GM23338 (cell line): ENCODE measurements around the gene ARHGEF25. TPM values are rescaled to one million over a fixed set of nuclear protein-coding genes. Genes with fewer than 3 reads are reported as not detected.

Source experiments
- ATAC-seq: fragments of 200-7000 bp; cut with Tn5 transposase; 3 replicates; pipeline ENCODE4 v1.9.1; 2020
- DNase-seq: peaks from one replicate; pipeline ENCODE4 v3.0.0-alpha.2; 2015; ENCODE audit warnings: low spot score
- H2AFZ ChIP-seq: fragments of 200-600 bp; sonication (generic); 2 replicates; pipeline ENCODE4 v1.8.0; 2016; ENCODE audit warnings: antibody characterized with exemption, mild to moderate bottlenecking, moderate library complexity
- H3F3A ChIP-seq: fragments of 200-600 bp; sonication (generic); replicated peaks from 2 replicates; pipeline ENCODE4 v1.8.0; 2017; ENCODE audit warnings: antibody characterized with exemption, mixed run types, low read depth
- H3K27ac ChIP-seq: fragments of 200-600 bp; sonication (generic); 2 replicates; pipeline ENCODE4 v1.6.1; 2016; ENCODE audit warnings: low read depth
- H3K27me3 ChIP-seq: fragments of 200-600 bp; sonication (generic); 2 replicates; pipeline ENCODE4 v1.8.0; 2016; ENCODE audit warnings: mild to moderate bottlenecking, mixed run types, moderate library complexity; ENCODE audit not compliant: insufficient read depth
- H3K36me3 ChIP-seq: fragments of 200-600 bp; sonication (generic); 2 replicates; pipeline ENCODE4 v1.8.0; 2016; ENCODE audit warnings: mild to moderate bottlenecking; ENCODE audit not compliant: insufficient read depth
- H3K4me1 ChIP-seq: fragments of 200-600 bp; sonication (generic); 2 replicates; pipeline ENCODE4 v1.8.0; 2016; ENCODE audit warnings: mild to moderate bottlenecking, moderate library complexity; ENCODE audit not compliant: insufficient read depth
- H3K4me2 ChIP-seq: fragments of 200-600 bp; sonication (generic); 2 replicates; pipeline ENCODE4 v1.7.1; 2017; ENCODE audit warnings: mixed run types
- H3K4me3 ChIP-seq: fragments of 200-600 bp; sonication (generic); 2 replicates; pipeline ENCODE4 v1.6.1; 2016; ENCODE audit warnings: mixed run types
- H3K79me2 ChIP-seq: fragments of 200-600 bp; sonication (generic); replicated peaks from 2 replicates; pipeline ENCODE4 v1.8.0; 2017; ENCODE audit warnings: mild to moderate bottlenecking; ENCODE audit not compliant: insufficient read depth
- H3K9me2 ChIP-seq: fragments of 200-600 bp; sonication (generic); 2 replicates; pipeline ENCODE4 v1.8.0; 2017; ENCODE audit not compliant: insufficient read depth
- H4K20me1 ChIP-seq: fragments of 200-600 bp; sonication (generic); replicated peaks from 2 replicates; pipeline ENCODE4 v1.8.0; 2017; ENCODE audit warnings: mild to moderate bottlenecking; ENCODE audit not compliant: insufficient read depth
- H3K27ac Mint-ChIP-seq: 2 replicates; pipeline ENCODE4 v1.8.0; 2020; ENCODE audit warnings: inconsistent platforms, mild to moderate bottlenecking, moderate library complexity, mixed read lengths
- H3K27me3 Mint-ChIP-seq: 3 replicates; pipeline ENCODE4 v1.8.0; 2022; ENCODE audit warnings: low read depth, mild to moderate bottlenecking, moderate library complexity, mixed read lengths, inconsistent platforms; ENCODE audit not compliant: insufficient read depth, poor library complexity
- H3K36me3 Mint-ChIP-seq: 3 replicates; pipeline ENCODE4 v1.8.0; 2021; ENCODE audit warnings: low read depth, mild to moderate bottlenecking, inconsistent platforms, moderate library complexity, mixed read lengths
- H3K4me1 Mint-ChIP-seq: 3 replicates; pipeline ENCODE4 v1.8.0; 2020; ENCODE audit warnings: mild to moderate bottlenecking, inconsistent platforms, mixed read lengths
- H3K4me3 Mint-ChIP-seq: 3 replicates; pipeline ENCODE4 v1.8.0; 2021; ENCODE audit warnings: moderate library complexity, mild to moderate bottlenecking, inconsistent platforms, mixed read lengths
- H3K9me3 Mint-ChIP-seq: 3 replicates; pipeline ENCODE4 v1.8.0; 2020; ENCODE audit warnings: moderate library complexity, mild to moderate bottlenecking, inconsistent platforms, mixed read lengths
- CREB1 ChIP-seq: fragments of 250-450 bp; sonication (Bioruptor Pico); IDR thresholded peaks from 2 replicates; pipeline ENCODE4 v1.5.0; 2020; ENCODE audit warnings: low read depth, mild to moderate bottlenecking, moderate library complexity
- EZH2 ChIP-seq: fragments of 200-600 bp; sonication (generic); IDR thresholded peaks from one replicate; pipeline ENCODE4 v1.8.0; 2017; ENCODE audit warnings: antibody characterized with exemption, mild to moderate bottlenecking, low read depth; ENCODE audit not compliant: unreplicated experiment
- JUNB ChIP-seq: IDR thresholded peaks from one replicate; pipeline ENCODE4 v1.6.1; 2016; ENCODE audit warnings: antibody characterized with exemption; ENCODE audit not compliant: unreplicated experiment
- NANOG ChIP-seq: IDR thresholded peaks from 2 replicates; pipeline ENCODE4 v1.6.1; 2016; ENCODE audit warnings: antibody characterized with exemption, borderline replicate concordance
- REST ChIP-seq: IDR thresholded peaks from one replicate; pipeline ENCODE4 v1.6.1; 2018; ENCODE audit warnings: antibody characterized with exemption; ENCODE audit not compliant: unreplicated experiment
- STAT1 ChIP-seq: IDR thresholded peaks from one replicate; pipeline ENCODE4 v1.6.1; 2016; ENCODE audit warnings: antibody characterized with exemption; ENCODE audit not compliant: unreplicated experiment
- polyA plus RNA-seq: library from polyadenylated mRNA; unstranded; fragments of >200 nt; fragmentation: Nextera tagmentation; extraction: Ambion mirVana; gene quantifications from 2 replicates; pipeline ENCODE4 v1.2.1, GENCODE V29; 2016
- total RNA-seq: library from RNA; depleted of rRNA; stranded (reverse); fragments of >200 nt; shearing (Covaris generic); gene quantifications from 2 replicates; pipeline ENCODE4 v1.2.3, GENCODE V29; 2014
- TF ChIP-seq, protein P1 (sequence below): fragments of 250-450 bp; sonication (Bioruptor Pico); IDR thresholded peaks from 2 replicates; pipeline ENCODE4 v1.5.0; 2020; ENCODE audit warnings: mild to moderate bottlenecking, moderate library complexity
- TF ChIP-seq, protein P2 (sequence below): IDR thresholded peaks from 2 replicates; pipeline ENCODE4 v1.6.1; 2016; ENCODE audit warnings: antibody characterized with exemption

Gene ARHGEF25
- total and polyA plus RNA-seq, 2 experiments from 2014 or later, result 0.53 to 10.2 TPM

GRCh38 chr12:57622293-57623245 lies 11.3 kb downstream of the ARHGEF25 start:
- Histone ChIP-seq H3K4me1 (peaks cover 24% of the 10 kb centered on the region), H3K27me3 (peaks cover 100% of the 10 kb centered on the region), H3F3A (0 out of 2 replicates have a peak, but pooled peaks cover 13% of the 10 kb centered on the region), H3K79me2 (no peaks in the 10 kb centered on the region), H2AFZ (no peak overlapping the region), H3K9me2 (no peaks in the 10 kb centered on the region), H4K20me1 (peaks cover 8% of the 10 kb centered on the region), H3K27ac (no peak overlapping the region), H3K36me3 (no peaks in the 10 kb centered on the region; the same call in 1 of the 2 replicates), H3K4me2 (peak overlapping the region; percentile 87; the same call in 1 of the 2 replicates), H3K4me3 (no peak overlapping the region)
- TF ChIP-seq CREB1 (CRISPR knock-in tag) (no peak), JUNB (no peak), EZH2 (peak; percentile 11)
- Mint-ChIP-seq H3K9me3 (no peaks in the 10 kb centered on the region), H3K4me1 (peaks cover 31% of the 10 kb centered on the region), H3K27ac (no peak overlapping the region), H3K36me3 (peaks cover 2% of the 10 kb centered on the region; the same call in 1 of the 3 replicates), H3K27me3 (peaks cover 100% of the 10 kb centered on the region), H3K4me3 (peak overlapping the region; percentile 71)
- ATAC-seq (no peak), DNase-seq (no peak)

DNA sequence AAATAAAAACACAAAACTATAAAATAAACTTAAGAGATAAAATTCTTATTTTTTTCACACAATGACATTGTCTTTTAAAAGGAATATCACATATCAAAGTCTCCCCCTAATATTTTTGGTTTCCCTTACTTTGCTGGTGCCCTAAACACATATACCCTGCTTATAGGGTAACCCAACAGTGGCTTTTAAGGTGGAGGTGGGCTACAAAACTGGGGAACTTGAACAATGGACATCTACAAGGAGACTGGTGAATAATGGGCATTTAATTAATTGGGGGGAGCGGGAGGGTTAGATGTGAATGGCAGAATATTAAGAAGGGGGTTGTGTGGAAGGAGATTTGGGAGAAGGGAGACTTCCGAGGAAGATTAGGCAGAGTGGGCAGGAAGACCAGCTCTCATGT lies 12.2 kb downstream of the ARHGEF25 start:
- no peak overlapping the region for H3K27ac Mint-ChIP-seq
- Histone ChIP-seq H3K79me2 (no peaks in the 10 kb centered on the region), H4K20me1 (peaks cover 8% of the 10 kb centered on the region), H3K27me3 (peaks cover 100% of the 10 kb centered on the region), H3K4me1 (peaks cover 30% of the 10 kb centered on the region), H3K36me3 (no peaks in the 10 kb centered on the region; the same call in 1 of the 2 replicates), H3K4me3 (no peak overlapping the region), H2AFZ (no peak overlapping the region), H3F3A (0 out of 2 replicates have a peak, but pooled peaks cover 13% of the 10 kb centered on the region), H3K4me2 (no peak overlapping the region), H3K27ac (no peak overlapping the region), H3K9me2 (no peaks in the 10 kb centered on the region)
- H3K4me1 Mint-ChIP-seq, result peaks cover 37% of the 10 kb centered on the region
- H3K36me3 Mint-ChIP-seq, result peaks cover 2% of the 10 kb centered on the region; the same call in 1 of the 3 replicates
- H3K9me3 Mint-ChIP-seq, result no peaks in the 10 kb centered on the region
- DNase-seq (no peak), ATAC-seq (no peak)
- H3K4me3 Mint-ChIP-seq, result no peak overlapping the region
- peaks cover 100% of the 10 kb centered on the region for H3K27me3 Mint-ChIP-seq
- TF ChIP-seq CREB1 (CRISPR knock-in tag) (no peak), NANOG (no peak), REST (no peak), JUNB (no peak), EZH2 (no peak), STAT1 (no peak)
- TF ChIP-seq, protein P1, sequence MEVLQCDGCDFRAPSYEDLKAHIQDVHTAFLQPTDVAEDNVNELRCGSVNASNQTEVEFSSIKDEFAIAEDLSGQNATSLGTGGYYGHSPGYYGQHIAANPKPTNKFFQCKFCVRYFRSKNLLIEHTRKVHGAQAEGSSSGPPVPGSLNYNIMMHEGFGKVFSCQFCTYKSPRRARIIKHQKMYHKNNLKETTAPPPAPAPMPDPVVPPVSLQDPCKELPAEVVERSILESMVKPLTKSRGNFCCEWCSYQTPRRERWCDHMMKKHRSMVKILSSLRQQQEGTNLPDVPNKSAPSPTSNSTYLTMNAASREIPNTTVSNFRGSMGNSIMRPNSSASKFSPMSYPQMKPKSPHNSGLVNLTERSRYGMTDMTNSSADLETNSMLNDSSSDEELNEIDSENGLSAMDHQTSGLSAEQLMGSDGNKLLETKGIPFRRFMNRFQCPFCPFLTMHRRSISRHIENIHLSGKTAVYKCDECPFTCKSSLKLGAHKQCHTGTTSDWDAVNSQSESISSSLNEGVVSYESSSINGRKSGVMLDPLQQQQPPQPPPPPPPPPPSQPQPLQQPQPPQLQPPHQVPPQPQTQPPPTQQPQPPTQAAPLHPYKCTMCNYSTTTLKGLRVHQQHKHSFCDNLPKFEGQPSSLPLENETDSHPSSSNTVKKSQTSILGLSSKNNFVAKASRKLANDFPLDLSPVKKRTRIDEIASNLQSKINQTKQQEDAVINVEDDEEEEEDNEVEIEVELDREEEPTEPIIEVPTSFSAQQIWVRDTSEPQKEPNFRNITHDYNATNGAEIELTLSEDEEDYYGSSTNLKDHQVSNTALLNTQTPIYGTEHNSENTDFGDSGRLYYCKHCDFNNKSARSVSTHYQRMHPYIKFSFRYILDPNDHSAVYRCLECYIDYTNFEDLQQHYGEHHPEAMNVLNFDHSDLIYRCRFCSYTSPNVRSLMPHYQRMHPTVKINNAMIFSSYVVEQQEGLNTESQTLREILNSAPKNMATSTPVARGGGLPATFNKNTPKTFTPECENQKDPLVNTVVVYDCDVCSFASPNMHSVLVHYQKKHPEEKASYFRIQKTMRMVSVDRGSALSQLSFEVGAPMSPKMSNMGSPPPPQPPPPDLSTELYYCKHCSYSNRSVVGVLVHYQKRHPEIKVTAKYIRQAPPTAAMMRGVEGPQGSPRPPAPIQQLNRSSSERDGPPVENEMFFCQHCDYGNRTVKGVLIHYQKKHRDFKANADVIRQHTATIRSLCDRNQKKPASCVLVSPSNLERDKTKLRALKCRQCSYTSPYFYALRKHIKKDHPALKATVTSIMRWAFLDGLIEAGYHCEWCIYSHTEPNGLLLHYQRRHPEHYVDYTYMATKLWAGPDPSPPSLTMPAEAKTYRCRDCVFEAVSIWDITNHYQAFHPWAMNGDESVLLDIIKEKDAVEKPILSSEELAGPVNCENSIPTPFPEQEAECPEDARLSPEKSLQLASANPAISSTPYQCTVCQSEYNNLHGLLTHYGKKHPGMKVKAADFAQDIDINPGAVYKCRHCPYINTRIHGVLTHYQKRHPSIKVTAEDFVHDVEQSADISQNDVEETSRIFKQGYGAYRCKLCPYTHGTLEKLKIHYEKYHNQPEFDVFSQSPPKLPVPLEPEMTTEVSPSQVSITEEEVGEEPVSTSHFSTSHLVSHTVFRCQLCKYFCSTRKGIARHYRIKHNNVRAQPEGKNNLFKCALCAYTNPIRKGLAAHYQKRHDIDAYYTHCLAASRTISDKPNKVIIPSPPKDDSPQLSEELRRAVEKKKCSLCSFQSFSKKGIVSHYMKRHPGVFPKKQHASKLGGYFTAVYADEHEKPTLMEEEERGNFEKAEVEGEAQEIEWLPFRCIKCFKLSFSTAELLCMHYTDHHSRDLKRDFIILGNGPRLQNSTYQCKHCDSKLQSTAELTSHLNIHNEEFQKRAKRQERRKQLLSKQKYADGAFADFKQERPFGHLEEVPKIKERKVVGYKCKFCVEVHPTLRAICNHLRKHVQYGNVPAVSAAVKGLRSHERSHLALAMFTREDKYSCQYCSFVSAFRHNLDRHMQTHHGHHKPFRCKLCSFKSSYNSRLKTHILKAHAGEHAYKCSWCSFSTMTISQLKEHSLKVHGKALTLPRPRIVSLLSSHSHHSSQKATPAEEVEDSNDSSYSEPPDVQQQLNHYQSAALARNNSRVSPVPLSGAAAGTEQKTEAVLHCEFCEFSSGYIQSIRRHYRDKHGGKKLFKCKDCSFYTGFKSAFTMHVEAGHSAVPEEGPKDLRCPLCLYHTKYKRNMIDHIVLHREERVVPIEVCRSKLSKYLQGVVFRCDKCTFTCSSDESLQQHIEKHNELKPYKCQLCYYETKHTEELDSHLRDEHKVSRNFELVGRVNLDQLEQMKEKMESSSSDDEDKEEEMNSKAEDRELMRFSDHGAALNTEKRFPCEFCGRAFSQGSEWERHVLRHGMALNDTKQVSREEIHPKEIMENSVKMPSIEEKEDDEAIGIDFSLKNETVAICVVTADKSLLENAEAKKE (CRISPR knock-in tag), result no peak
- TF ChIP-seq, protein P2, sequence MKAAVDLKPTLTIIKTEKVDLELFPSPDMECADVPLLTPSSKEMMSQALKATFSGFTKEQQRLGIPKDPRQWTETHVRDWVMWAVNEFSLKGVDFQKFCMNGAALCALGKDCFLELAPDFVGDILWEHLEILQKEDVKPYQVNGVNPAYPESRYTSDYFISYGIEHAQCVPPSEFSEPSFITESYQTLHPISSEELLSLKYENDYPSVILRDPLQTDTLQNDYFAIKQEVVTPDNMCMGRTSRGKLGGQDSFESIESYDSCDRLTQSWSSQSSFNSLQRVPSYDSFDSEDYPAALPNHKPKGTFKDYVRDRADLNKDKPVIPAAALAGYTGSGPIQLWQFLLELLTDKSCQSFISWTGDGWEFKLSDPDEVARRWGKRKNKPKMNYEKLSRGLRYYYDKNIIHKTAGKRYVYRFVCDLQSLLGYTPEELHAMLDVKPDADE, result no peak
